Activated CD4-positive, alpha-beta T cell treated with anti-CD3 and anti-CD28 coated beads for 4 hours (primary cell): ENCODE results near the gene KDM4C.

Experiments
- DNase-seq, 2 donors: peaks; one replicate each; pipeline ENCODE4 v3.0.0-alpha.2; 2020

Gene KDM4C

GRCh38 chr9:7147121-7148090, 389.6 kb downstream of the KDM4C start:
- DNase-seq: no peak

DNA sequence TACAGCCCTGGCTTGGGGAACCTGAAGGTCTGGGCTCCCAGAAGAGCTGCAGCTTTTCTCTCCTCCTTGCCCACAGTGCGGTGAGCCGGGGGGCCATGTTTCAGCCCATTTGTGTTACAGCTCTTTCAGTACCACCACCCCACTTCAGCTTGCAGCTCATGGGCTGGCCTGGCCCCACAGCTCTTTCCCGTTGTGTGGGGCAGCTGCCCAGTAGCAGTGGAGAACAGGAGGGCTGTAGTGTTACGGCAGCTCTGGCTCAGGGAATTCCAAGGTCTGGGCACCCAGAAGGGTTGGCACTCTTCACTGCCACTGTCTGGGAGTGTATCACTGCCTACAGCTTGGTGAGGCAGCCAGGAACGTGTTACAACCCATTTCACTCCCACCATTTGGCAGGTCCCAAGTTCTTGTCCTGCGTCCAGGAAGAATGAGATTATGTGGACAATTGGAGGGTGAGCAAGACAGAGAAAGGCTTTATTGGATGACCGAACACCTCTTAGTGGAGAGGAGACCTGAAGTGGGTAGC, 390.5 kb downstream of the KDM4C start:
- no peak for DNase-seq

- no peak for DNase-seq
Observed at GRCh38 chr9:7149258-7149657, 391.5 kb downstream of the KDM4C start.

DNA sequence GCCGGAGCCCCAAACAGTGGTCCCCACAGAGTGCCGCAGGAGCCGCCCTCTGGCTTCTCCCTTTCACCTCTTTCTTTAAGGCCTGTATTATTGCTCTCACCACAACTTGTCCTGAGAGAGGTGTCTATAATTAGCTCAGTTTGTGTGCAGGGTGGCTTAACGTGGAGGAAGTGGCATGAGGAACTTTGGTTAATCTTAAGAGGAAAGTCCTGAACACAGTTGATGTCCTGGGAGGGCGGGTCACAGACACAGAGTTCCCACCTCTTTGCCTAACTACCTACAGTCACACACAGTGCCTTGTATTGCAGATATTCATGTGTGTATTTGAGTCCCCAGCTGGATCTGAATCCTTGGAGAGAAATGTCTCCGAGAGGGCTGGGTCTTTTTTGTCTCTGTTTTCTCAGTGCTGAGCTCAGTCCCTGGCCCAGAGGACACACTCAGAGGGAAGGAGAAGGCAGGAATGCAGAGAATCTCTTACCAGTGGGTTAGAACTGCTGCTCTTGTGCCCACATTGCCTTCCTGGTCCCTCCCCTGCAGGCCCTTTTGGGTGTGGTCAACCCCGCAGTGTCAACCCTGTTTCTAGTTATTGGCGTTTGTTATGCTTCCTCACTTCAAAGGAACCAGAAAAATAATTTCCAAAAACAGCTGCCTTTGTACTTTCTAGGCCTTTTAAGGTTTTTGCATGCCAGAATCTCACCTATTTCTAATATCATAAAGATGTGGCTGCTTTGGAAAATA, 392.5 kb downstream of the KDM4C start:
- DNase-seq: no peak

DNA sequence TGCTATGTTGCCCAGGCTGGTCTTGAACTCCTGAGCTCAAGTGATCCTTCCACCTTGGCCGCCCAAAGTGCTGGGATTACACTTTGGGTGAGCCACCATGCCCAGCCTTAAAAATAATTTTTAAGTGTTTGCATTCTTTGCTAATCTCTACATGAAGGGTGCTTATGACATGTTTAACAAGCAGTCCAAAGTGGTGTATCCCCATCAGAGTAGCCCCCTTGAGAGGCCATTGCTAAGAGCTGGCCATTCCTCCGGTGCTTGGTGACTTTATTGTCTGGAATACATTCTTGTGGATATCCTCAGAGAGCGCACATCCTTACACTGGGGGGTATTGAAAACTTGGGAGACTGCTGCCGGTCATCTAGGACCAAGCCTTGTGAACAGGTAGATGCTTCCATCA, 395.4 kb downstream of the KDM4C start:
- DNase-seq: no peak

GRCh38 chr9:7153566-7153965, 395.8 kb downstream of the KDM4C start:
- no peak for DNase-seq

GRCh38 chr9:7154003-7154619, 396.3 kb downstream of the KDM4C start:
- DNase-seq: no peak

DNA sequence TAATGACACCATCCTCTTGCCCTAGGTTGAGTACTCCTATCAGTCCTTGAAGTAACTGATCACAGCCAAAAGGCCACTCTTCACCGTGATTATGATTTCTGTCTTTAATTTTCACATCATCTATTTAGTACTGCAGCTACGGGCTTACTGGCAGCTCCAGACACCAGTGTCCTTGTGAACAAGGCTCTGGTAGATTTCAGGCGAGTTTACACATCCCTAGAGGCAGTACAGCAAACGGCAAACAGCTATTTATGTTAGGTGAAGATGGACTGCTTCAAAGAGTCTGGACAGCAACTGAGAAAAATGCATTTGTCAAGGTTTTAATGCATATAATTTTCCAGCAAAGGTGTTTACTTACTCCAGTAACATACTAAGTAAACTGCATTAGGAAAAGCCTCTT, 396.9 kb downstream of the KDM4C start:
- DNase-seq: no peak

- DNase-seq: no peak
Observed at GRCh38 chr9:7161469-7161868, 403.7 kb downstream of the KDM4C start.

DNA sequence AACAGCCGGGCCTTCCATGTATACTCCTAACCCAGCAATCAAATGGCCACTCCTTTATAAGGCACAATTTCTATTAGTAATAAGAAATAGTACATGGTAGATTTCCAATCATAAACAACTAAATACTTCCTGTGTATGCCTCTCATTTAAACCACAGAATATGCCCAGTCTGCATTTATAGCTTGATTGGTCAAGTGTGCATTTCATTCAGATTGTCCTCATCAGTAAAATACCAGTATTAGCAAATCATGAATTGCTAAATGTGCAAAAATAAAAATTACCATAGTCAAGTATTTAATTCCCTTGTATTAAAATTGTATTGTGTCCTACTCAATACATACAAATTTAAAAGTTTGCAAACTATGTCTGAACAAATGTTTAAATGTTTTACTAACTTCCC, 406.2 kb downstream of the KDM4C start:
- no peak for DNase-seq

GRCh38 chr9:7164440-7165330, 406.9 kb downstream of the KDM4C start:
- no peak for DNase-seq

- DNase-seq: no peak
Observed at GRCh38 chr9:7165331-7165975, 407.7 kb downstream of the KDM4C start.

DNA sequence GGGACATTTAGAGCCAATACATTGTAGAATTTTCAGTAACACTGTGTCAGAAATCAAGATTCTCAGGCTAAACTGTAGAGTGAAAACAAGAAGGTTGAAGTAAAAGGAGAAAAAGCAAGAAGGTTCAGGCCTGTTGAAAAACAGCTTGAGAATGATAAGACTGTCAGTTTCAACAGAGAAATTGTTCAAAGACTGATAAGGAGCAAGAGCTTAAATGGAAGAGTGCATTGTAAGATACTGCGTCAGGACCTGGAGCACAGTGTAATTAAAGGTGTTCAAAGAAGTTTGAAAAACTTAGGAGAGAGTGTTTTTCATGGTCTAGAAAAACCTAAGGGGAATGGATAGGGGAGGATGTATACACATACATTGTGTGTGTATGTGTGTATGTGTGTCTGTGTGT, 408.3 kb downstream of the KDM4C start:
- DNase-seq: no peak

DNA sequence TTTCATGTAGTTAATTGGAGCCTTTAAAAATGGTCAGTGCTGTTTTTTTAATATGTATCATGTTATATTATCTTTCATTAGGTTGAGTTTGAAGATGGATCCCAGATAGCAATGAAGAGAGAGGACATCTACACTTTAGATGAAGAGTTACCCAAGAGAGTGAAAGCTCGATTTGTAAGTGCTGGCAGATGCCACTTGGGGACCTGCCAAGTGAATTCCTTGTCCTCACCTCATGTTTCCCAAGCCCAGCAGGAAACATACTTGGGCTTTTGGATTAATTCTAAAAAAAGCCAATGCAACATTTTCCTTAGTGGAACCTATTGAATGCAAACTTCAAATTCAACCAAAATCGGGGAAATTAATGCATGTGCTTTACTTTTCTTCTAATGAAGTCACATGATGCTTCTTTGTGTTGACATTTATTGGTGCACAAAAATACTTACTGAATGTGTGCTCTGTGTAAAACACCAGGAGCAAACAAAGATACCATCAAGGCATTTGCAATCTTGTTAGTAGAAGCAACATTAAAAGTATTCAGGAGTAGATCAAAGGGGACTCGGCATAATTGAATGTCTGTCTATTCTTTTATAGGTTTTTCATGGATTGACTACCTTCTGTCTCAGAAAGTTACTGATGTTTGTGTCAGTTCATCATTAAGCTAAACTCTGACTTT, 412.1 kb downstream of the KDM4C start:
- no peak for DNase-seq

- no peak for DNase-seq
Observed at GRCh38 chr9:7171396-7172153, 413.8 kb downstream of the KDM4C start.

GRCh38 chr9:7172154-7173115, 414.7 kb downstream of the KDM4C start:
- no peak for DNase-seq

DNA sequence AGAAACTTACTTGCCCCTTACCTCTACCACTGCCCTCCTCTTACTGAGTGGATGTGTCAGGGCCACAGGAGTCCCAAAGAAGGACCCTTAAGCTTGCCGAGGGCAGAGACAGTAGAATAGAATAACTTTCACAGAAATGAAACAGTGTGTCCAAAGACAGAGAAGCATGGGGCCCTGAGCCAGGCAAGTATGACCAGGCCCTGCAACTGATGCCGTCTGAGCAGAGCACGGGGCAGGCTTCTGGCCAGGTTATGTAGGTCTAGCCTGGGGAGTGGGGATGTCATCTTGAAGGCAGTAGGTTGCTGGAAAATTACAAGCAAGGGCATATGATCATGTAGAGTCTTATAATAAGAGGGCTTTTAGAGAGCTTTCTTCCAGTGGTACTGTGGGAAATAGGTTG, 415.4 kb downstream of the KDM4C start:
- no peak for DNase-seq

- no peak for DNase-seq
Observed at GRCh38 chr9:7174301-7174700, 416.5 kb downstream of the KDM4C start.

GRCh38 chr9:7174884-7175283, 417.1 kb downstream of the KDM4C start:
- no peak for DNase-seq
